ENCODE measurements around the gene RAD9A. TPM values are rescaled to one million over a fixed set of nuclear protein-coding genes. Genes with fewer than 3 reads are reported as not detected.

RAD9A gene
- total RNA-seq, 4 donors from 2014 or later: 37.0 to 73.4 (median 61.6) TPM

DNA sequence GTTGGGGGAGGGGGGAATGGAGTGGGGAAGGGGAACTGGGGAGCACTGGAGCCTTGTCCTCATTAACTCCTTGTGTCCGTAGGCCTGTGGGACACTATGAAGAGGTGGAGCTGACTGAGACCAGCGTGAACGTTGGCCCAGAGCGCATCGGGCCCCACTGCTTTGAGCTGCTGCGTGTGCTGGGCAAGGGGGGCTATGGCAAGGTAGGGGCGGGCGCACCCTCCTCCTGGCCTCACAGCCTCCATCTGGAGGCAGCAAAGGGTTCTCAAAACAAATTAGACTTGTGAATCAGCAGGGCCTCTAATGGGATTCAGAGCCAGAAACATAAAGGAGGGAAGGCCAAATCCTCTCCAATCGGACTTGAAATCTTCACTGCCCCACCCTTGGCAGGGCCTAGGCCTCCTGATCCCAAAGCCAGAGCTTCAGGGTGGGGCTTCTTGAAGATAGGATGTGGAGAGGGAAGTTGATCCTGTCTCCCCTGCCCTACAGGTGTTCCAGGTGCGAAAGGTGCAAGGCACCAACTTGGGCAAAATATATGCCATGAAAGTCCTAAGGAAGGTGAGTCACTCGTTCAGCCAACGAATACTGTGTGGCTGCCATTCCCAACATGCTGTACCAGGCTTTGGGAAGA is 37.4 kb downstream of the RAD9A start:
- TF ChIP-seq, protein P1, sequence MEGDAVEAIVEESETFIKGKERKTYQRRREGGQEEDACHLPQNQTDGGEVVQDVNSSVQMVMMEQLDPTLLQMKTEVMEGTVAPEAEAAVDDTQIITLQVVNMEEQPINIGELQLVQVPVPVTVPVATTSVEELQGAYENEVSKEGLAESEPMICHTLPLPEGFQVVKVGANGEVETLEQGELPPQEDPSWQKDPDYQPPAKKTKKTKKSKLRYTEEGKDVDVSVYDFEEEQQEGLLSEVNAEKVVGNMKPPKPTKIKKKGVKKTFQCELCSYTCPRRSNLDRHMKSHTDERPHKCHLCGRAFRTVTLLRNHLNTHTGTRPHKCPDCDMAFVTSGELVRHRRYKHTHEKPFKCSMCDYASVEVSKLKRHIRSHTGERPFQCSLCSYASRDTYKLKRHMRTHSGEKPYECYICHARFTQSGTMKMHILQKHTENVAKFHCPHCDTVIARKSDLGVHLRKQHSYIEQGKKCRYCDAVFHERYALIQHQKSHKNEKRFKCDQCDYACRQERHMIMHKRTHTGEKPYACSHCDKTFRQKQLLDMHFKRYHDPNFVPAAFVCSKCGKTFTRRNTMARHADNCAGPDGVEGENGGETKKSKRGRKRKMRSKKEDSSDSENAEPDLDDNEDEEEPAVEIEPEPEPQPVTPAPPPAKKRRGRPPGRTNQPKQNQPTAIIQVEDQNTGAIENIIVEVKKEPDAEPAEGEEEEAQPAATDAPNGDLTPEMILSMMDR (IDR thresholded peaks at IDR 0.05): no peak
- TF ChIP-seq POLR2A (IDR thresholded peaks at IDR 0.05): no peak
- H3K36me3 ChIP-seq: peaks cover 0 to 34% (median 0%) of the 10 kb centered on the region in 3 donors
- no peak for DNase-seq
- H3K9me3 ChIP-seq: no peaks in the 10 kb centered on the region
- peak overlapping the region; percentile 83 to 96 (median 93) for H3K4me3 ChIP-seq
- H3K4me1 ChIP-seq: peaks cover 0 to 27% (median 14%) of the 10 kb centered on the region in 4 donors
- no peaks in the 10 kb centered on the region for H3K27me3 ChIP-seq
- peak overlapping the region; percentile 90 to 97 (median 95) for H3K27ac ChIP-seq

DNA sequence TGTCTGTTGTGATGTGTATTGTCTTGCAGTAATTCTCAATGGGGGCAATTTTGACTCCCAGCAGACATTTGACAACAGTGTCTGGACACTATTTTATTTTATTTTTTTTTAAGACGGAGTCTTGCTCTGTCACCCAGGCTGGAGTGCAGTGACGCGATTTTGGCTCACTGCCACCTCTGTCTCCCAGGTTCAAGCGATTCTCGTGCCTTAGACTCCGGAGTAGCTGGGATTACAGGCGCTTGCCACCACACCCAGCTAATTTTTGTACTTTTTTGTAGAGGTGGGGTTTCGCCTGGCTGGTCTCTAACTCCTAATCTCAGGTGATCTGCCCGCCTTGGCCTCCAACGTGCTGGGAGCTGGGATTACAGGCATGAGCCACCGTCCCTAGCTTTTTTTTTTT is 37.9 kb downstream of the RAD9A start:
- H3K27ac ChIP-seq: no peak overlapping the region
- peak overlapping the region in 2 of 4 donors; percentile 83 to 96 for H3K4me3 ChIP-seq
- H3K36me3 ChIP-seq: peaks cover 0 to 40% (median 0%) of the 10 kb centered on the region in 3 donors

DNA sequence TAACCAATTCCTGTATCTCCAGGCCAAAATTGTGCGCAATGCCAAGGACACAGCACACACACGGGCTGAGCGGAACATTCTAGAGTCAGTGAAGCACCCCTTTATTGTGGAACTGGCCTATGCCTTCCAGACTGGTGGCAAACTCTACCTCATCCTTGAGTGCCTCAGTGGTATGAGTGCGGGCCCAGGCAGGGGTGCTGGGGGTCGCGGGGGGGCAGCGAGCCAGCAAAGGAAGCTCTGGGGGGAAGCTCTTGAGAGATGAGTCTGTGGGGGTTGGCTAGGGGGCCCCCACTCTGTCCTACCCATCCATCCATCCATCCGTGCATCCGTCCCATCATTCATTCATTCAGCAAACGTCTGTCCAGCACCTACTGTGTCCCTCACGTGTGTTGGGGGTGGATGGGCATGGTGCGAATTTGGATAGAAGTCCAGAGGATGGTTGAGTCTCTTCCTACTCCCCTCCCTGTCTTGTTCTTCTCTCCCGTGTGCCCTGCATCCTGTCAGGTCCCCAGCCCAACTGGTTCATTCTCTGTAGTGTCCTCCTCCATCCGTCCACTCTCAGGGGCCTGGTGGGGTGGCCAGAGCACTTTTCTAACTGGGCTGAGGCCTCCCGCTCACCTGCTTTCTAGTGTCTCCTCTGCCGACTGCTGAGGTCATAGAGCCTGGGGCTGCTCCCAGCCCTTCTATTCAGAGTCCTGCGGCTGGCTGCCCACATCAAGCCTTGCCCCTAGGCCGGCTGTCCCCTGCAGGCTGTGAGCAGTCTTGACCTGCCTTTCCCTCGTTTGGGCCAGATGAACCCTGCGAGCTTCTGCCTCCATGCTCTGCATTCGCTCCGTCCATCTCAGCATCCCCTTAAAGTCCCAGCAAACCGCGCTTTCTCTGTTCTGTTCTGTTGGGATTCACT is 39.8 kb downstream of the RAD9A start:
- Histone ChIP-seq H3K27me3 (no peaks in the 10 kb centered on the region), H3K27ac (no peak overlapping the region), H3K4me3 (no peak overlapping the region), H3K9me3 (no peaks in the 10 kb centered on the region), H3K36me3 (peaks cover 0 to 56% (median 0%) of the 10 kb centered on the region in 3 donors), H3K4me1 (peaks cover 0 to 47% (median 21%) of the 10 kb centered on the region in 4 donors)
- no peak for DNase-seq
- TF ChIP-seq, protein P1 (IDR thresholded peaks at IDR 0.05): no peak
- TF ChIP-seq POLR2A (IDR thresholded peaks at IDR 0.05): no peak

More for the DNA sequence above, 37.9 kb downstream of the RAD9A start:
- Histone ChIP-seq H3K9me3 (no peaks in the 10 kb centered on the region), H3K27me3 (no peaks in the 10 kb centered on the region), H3K4me1 (peaks cover 0 to 32% (median 15%) of the 10 kb centered on the region in 4 donors)
- TF ChIP-seq, protein P1 (IDR thresholded peaks at IDR 0.05): no peak
- no peak for TF ChIP-seq POLR2A (IDR thresholded peaks at IDR 0.05)
- no peak for DNase-seq

DNA sequence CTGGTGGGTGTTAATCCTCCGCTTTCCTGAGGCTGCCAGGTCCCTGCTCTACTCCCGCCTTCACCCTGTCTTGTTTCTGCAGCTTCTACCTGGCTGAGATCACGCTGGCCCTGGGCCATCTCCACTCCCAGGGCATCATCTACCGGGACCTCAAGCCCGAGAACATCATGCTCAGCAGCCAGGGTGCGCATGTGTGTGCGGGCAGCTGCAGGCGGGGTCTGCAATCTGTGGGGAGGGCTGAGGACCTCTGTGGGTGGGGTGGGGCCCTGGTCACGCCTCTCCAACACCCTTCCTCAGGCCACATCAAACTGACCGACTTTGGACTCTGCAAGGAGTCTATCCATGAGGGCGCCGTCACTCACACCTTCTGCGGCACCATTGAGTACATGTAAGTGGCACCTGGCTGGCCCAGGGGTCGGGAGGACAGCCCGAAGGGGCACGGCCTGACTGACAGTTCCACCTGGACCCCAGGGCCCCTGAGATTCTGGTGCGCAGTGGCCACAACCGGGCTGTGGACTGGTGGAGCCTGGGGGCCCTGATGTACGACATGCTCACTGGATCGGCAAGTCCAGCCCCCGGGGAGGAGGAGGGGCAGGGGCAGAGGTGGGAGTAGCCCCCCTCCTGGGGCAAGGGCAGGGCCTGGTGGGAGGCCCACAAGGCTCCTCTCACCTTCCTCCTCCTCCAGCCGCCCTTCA is 41.0 kb downstream of the RAD9A start:
- no peak for DNase-seq
- no peaks in the 10 kb centered on the region for H3K9me3 ChIP-seq
- TF ChIP-seq, protein P1 (IDR thresholded peaks at IDR 0.05): no peak
- no peak for TF ChIP-seq POLR2A (IDR thresholded peaks at IDR 0.05)
- H3K4me3 ChIP-seq: no peak overlapping the region
- peaks cover 0 to 42% (median 21%) of the 10 kb centered on the region in 4 donors for H3K4me1 ChIP-seq
- peaks cover 0 to 62% (median 0%) of the 10 kb centered on the region in 3 donors for H3K36me3 ChIP-seq
- peak overlapping the region in 1 of 4 donors; percentile 99 for H3K27ac ChIP-seq
- no peaks in the 10 kb centered on the region for H3K27me3 ChIP-seq
